Activated naive CD8-positive, alpha-beta T cell treated with anti-CD3 and anti-CD28 coated beads for 36 hours (primary cell): ENCODE results near the gene C1QC. TPM values are rescaled to one million over a fixed set of nuclear protein-coding genes. Genes with fewer than 3 reads are reported as not detected.

Source experiments
- total RNA-seq, 2 experiments: library from RNA; stranded (reverse); gene quantifications; one replicate each; pipeline ENCODE4 v1.2.3, GENCODE V29; 2021

The C1QC gene
- total RNA-seq, 2 experiments from 2014 or later = not detected

Other genes starting within 250 kb of the C1QC start
- 10 to 100 TPM; 14.8 to 15.8 TPM for gene ZBTB40, start 191.8 kb upstream of the C1QC start, total RNA-seq
- not detected for gene EPHA8, start 80.1 kb upstream of the C1QC start, total RNA-seq
- gene C1QA, start 7.0 kb upstream of the C1QC start, total RNA-seq = not detected
- not detected for gene C1QB, start 9.6 kb downstream of the C1QC start, total RNA-seq
- under 1 TPM in 1 of 2 experiments, not detected in 1; 0.04 TPM for gene EPHB2, start 67.2 kb downstream of the C1QC start, total RNA-seq